HG02981 (cell line): ENCODE measurements around the gene GPR37L1.

ENCODE experiments used
- ATAC-seq: cut with Tn5 transposase; IDR thresholded peaks from one replicate; pipeline ENCODE4 v1.9.1; 2021; ENCODE audit warnings: mild to moderate bottlenecking, moderate library complexity; ENCODE audit not compliant: unreplicated experiment

GPR37L1 gene

DNA sequence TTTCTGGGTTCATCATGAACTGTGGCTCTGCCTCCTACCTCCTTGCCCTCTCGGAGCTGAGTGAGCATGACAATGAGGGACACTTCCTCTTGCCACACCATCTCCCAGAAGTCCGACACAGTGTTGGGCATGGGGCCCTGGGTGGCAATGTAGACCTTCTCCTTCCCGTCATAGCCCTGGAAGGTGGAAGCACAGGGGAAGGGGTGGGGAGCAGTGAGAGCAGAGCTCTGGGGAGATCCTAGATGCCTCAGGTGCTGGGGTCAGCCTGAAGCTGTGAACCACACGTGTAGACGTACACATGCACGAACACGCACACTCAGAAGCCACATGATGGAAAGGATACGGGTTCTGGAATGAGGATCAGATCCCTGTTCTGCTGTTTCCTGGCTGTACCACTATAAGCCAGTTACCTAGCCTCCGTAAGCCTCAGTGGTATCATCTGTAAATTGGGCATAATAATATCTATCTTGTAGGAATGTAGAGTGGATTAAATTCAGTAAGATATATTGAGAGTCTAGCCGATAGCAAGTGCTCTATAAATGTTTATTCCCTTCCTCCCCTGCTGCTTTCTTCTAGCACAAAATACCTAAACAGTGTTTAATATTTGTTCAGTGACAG, 31.5 kb downstream of the GPR37L1 start:
- no peak for ATAC-seq

DNA sequence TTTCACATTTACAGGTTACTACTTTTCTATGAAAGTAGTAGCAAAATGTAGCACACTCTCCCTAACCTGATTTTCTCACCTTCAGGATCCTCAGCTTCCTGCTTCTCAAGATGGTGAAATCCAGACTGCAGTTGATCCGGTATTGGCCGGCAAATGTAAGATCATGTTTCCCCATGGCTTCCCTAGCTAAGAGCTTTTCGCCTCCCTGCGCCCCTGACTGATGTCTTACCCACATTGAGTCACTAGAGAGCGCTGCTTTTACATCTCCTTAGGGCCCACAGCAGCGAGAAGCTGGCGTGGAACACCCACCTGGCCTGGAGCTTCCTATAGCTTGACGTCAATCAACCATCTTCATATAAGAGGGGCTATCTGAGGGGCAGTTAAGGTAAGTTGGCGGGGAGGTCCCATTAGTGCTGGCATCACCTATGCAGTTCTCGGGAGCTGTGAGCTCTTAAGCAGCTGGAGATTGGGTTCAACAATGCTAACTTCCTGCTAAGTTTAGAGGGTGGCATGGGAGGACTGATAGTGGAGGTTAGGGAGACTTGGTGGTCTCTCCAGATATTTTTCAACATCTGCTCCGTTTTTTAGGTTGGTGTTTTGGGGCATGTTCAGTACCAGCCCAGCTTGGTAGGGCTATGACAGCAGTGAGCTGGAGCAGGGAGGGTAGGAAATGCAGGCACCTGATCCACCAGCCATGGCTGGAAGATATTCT, 32.2 kb downstream of the GPR37L1 start:
- ATAC-seq = no peak

DNA sequence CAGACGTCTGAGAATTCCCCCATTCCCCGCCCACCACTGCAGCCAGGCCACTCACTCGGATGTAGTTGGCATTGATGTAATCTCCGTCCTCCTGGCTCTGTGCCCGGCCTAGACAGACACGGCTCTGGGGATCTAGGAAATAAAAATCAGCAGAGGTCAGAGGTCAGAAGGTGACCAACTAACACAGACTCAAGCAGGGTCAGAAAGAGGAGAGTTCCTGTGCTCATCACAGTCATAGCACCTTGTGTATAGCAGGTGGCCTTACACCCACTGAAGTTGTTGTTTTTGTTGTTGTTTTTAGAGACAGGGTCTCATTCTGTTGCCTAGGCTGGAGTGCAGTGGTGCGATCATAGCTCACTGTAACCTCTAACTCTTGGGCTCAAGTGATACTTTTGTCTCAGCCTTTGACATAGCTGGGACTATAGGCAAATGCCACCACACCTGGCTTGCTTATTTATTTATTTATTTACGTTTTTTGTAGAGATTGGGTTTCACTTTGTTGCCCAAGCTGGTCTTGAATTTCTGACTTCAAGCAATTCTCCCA, 32.8 kb downstream of the GPR37L1 start:
- no peak for ATAC-seq

DNA sequence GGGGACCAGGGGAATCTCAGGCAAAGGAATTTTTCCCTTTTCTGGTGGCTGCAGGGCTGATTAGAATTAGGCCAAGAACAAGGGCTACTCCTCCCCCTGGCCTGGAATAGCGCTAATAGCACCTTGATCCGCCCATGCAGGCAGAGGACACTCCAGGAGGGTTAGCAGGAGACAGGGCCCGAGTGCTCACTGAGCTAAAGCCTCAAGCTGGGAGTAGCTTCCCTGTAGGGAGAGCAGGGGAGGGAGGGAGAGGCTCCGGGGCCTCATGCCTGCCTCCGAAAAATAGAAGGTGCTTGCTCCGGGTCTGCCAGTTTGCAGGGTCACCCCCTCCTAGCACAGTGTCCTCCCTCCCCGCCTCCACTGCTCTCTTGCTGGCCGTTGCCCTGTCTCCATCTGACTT, 33.9 kb downstream of the GPR37L1 start:
- no peak for ATAC-seq

DNA sequence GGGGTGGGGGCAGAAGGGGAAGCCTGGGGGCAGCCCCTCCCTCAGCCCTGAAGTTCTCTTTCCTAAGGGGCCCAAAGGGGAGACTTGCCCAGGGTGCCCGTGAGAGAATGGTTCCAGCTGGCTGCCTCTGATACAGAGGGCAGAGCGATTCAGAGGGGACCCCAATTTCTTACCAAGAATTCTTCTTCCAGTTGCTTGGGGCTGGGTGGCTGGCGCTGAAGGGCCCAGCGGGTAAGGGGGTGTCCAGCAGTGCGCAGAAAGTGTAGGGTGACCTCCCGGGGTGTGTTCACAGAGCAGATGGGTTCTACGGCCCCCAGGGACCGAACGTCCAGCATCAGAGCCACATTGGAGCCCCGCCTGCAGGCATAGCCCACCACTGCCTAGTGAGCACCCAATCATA, 35.2 kb downstream of the GPR37L1 start:
- no peak for ATAC-seq

DNA sequence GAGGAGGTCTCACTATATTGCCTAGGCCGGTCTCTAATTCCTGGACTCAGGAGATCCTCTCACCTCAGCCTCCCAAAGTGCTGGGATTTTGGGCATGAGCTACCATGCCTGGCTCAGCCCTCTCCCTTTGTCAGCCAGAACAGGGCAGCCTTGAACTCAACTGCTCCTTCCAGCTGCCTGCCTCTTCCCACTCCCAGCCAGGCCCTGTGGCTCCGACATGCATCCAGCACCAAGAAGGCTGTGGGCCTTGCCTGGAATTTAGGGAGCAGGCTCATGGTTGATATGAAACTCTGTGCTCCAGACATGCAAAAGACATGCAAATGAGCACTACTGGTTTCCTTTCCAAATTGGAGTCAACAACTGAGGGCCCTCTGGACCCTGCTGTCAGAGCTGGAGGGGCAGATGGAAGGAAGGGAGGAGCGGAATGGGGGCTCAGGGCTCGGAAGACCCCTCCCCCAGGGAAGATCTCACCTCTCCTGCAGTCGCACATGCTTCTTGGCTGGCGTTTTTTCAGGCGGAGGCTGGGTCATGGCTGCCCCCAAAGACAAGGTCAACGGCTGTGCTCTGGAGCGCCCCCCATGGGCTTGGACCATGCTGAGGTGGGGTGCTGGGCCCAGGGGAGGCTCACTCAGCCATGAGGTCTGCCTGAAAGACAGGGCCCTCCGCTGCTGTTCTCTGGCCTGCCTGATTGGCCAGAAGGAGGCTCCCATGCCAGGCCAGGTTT, 36.3 kb downstream of the GPR37L1 start:
- no peak for ATAC-seq

DNA sequence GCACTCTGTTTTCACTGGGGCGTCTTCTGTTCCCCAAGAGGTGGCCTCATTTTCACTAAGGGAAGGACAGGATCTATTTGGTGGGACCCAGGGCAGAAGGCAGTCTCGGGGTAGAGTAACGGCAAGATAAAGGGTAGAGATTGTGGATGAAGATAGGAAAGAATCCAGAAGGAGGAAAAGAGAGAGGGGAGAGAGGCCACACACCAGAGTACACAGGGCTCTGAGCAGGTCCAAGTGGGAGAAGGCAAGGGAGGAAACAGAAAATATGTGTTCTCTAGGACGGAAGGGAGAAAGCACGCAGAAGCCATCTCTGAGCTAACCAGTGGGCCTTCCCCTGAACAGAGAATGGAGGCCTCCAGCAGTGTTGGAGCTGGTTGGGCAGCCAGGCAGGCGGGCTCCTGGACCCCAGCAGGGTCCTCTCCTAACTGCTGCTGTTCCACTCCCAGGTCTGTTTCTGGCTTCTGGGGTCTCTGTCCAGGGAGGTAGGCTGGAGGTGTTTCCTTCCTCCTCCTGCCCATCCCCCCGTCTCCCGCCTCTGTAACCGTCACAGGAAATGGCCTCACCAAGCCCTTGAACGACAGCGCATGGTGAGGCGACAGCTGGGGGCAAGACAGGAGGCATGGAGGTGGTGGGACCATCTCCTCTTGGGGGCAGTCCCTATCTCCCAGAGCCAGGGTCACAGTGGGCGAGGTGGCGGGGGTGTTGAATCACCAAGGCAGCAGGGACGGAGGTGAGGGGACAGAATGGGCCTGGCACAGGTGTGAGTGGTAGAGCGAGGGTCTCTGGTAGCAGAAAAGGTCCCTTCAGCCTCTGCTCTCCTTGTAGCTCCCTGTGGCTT, 37.0 kb downstream of the GPR37L1 start:
- ATAC-seq = no peak

DNA sequence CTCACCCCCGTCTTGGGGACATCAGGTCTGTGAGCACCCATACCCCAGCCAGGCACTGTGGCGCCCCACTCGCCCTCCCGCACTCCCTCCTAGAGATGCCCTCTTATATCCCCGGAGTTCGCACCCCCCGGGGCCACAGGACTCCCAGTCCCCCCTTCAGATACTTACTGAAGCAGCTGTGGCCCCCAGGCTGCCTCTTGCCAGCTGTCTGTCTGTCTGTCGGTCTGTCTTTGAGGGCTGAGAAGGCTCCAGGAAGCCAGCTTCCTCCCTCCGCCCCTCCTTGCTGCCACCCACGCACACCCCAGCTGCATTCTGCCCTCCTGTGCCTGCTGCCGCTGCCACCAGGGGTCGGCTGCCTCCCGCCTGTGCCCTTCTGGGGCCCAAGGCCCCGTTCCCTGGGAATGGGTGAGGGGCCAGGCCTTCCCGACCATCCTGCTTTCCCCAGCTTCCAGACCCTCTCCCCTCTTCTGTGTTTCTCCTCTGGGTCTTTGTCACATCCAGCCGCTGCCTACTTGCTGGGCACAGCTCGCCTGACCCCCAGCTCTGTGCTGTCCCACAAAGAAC, 37.7 kb downstream of the GPR37L1 start, which contains the start of gene PTPN7:
Gene PTPN7, minus strand, starts transcription at position 226 of the 564 bp plus-strand sequence. CDS start 1,200 bp downstream, outside the sequence.
- peak; percentile 40 for ATAC-seq

DNA sequence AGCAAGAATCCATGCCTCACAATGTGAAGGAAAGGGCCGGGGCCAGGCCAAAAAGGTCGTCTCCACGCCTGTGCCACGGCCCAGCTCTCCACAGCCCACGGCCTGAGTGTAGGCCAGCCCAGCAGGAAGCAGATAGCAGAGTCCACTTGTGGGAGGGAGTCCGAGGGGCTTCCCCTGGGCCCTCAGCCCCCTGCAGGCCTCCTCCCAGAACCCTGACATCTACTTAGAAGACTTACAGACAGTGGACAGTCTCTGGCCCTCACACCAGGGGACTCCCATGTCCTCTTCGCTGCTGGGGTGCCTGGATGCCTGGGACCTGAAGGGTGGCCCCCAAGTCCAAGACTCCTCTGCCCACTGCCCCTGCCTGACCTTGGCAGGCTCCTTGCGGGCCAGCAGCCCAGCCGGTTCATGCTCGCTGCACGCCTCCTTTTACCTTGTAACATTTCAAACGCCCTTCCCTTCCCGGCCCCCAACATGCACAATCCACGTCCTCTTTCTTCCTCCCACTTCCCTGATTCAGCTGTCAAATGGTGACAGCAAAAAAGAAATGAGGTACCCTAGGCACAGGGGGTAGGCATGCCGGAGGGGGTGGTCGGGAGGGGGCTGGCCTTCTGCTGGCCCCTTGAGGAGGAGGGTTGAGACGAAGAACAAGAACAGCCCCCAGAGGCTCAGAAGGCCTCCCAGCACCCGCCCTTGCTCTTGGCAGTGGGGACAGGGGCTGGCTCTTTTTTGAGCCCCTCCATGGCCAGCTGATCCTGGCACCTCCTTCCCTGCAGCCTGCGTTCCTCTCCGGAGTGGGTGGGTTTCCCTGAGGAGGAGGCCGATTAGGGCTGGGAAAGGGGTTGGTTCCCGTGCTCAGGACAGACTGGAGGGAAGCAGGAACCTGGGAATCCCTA, 38.7 kb downstream of the GPR37L1 start:
- ATAC-seq = no peak

DNA sequence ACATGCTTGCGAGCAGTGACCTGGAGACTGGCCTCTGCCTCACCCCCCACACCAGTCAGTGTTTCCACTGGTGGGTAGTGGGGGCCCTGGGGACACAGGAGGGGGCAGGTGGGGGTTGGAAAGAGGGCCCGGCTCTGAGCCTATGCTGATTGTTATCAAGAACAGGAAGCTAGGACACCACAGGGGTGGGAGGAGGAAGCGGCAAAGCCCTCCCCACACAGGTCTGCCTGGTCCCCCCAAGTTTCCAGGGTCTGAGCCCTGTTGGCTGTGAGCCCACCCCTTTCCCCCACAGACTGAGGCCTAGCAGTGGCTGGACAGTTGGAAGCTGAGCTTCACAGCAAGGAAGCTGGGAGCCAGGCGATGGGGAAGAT, 39.3 kb downstream of the GPR37L1 start:
- peak; percentile 26 for ATAC-seq

DNA sequence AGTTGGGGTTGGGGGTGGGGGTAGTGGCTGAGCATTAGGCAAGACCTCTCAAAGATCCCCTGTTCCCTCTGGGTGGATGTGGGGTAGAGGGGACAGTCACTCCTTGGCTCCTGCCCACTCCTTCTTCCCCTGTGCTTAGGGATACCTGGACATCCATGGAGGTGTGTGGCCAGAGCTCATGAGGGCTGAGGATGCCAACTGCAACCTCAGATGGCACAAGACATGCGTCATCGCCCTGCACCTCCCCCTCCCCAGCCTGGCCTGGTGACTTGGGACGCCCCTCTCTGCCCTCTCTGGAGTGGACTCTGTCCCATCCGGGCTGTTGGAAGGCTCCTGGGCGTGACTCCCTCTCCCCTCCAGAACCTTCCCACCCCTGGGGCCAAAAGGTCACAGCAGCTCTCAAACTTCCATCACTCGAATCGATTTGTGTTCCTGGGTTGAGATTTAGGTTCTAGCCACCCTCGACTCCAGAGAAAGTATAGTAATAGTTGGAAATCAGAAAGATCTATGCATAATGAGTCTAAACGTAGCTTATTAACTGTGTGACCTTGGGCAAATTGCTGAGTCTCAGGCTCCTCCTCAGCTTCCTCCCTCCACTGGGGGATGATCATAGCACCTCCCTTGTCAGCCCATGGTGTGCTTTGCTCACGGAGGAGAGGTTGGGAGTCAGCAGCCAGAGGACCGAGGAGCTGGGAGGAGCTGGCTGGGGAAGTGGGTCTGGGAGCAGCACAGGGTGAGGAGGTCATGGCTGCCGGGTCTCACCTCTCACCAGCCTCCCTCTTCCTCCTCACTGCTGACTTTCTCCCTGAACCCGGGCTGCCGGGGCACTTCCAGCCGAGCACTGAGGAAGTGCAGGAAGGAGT, 39.9 kb downstream of the GPR37L1 start:
- no peak for ATAC-seq

DNA sequence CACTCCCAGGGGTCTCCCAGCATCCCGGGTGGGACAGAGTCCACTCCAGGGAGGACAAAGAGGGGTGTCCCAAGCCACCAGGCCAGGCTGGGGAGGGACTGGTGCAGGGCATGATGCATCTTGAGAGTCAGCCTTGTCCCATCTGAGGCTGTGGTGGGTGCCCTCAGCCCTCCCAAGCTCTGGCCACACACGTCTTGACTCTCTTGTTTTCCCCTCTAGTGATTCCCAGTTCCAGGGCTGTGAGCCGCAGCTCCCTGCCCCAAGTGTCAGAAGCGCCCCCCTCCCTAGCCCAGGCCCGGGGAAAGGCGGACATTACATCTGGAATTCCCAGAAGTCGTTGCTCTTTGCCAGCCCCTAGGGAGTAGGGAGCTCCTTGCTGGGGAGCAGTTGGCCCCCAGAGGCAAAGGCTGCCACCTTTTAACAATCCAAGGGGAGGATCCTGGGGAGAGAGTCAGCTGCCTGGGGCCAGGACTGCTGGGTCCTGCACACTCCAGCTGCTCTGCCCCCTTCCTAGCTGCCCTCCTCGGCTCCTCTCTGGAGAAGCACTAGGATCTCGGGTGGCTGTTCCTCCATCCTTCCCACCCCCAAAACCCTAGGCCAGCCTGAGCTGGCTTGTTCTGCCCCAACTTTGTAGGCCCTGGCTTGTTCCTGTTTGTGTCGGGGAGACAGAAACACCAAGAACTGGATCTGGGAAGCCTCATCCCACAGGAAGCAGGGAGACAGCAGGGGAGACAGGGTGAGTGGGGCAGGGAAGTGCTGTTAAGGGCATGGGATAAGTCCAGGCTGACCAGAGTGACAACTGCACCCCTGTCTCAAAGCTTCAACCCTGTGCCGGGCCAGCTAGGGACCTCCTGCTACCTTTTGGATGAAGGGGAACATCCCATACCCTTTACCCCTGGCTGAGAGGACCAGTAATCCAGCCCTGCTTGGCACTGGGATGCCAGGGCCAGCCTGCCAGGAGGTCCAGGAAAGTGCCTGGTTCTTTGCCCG, 40.9 kb downstream of the GPR37L1 start:
- ATAC-seq = no peak

DNA sequence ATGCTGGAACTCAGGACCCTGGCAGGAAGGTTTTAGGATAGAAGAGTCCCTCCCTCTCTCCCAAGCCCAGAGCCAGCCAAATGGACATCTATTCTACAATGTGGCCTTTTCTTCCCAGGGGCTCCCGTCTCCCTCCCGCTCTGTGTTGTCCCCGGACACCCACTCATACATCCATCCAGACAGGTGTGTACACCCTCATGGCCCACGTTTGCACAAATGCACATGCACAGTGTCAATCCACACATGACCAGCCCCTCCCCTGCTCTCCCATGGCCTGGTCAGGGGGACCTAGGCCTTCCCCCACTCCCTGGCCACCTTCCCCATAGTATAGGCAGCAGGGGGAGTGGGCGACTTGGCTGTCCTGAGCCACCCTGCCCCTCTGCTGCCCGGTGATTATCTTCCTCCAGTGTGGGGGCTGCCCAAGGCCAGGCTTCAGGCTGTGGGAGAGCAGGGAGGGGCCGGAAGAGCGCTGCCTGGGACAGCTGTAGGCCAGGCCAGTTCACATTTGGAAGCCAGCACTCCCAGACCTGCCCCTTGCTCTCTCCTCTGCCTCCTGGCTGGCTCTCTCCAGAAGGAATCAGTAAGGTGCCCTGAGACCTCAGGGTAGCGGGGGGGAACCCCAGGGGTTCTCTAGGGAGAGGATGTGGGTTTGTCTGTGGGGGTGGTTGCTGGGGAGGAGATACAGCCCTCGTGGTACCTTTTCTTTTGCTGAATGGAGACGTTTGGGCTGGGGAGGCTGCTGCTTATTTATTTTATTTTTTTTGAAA, 41.7 kb downstream of the GPR37L1 start:
- ATAC-seq = peak; percentile 53

DNA sequence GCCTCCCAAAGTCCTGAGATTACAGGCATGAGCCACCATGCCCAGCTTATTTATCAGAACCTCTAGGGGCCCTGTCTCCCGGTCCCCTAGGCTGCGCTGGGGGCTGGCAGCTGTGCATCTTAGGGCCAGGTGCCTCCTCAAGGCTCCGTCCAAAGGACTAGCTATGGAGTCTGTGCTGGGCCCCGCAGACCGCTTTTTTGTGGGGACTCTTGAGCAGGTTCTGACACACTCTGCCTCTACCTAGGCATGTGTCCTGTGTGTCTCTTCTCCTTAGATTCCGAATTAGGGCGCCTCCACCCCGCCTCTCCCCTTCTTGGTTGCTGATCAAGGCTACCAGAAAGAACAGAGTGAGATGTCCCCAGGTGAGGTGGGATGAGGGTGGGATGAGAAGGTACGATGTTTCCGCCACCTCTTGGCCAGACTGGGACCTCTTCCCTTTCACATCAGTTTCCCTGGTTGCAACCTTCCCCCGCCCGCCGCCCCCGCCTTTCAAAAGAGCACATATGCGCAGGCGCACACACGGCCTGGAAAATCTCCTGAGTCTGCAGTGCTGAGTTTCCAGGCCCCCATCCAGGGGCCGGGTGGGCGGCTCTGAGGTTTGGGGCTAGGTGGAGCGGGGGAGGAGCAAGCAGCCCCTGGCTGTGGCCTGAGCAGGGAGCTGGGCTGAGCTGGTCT, 42.7 kb downstream of the GPR37L1 start:
- ATAC-seq = no peak

DNA sequence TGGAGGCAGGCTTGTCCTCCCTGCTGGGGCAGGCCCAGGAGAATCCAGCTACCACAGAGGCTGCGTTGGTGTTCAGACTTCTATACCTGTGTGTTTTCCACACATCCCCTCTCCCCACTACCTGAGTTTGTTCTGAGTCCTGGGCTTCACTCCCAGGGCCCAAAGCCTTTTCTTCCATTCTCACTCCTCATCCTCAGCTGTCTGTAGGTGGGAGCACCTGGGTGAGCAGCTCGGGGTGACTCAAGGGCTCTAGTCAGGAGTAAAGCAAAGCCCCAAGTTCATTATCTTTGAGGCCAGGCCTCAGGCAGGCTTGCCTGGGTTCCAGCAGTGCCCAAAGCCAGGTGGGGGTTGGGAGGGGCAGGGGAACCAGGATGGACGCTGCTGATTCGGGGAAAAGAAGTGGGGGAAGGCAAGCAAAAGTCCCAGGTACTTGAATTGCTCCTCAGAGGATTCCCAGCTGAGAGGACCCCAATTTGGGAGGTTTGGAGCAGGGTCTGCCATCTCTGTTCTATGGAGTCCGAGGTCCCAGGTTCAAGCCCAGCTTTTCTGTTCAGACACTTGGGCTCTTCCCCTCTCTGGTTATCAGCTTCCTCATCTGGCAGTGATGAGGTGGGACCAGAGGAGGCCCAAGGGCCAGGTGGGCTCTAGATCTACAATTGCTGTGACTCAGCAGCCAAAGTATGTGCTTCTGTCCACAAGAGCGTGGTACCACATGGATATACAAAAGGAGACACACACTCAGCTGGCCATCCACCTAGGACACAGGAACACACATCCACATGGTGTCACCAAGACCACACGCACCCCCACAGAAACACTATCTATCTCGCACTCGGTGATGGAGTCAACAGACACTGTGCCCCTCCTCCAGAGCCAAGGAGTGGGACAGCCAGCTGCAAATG, 43.5 kb downstream of the GPR37L1 start:
- no peak for ATAC-seq
